ENCODE data around the gene CR1. TPM values are rescaled to one million over a fixed set of nuclear protein-coding genes. Genes with fewer than 3 reads are reported as not detected.
"Not testable (repeated sequence)": the region's sequence is repeated elsewhere in the genome, so short reads cannot be mapped to it uniquely, and the experiment has no call there.

The CR1 gene
- total and polyA plus RNA-seq, 2 of the 4 experiments (the other 2 are of a cell fraction) = not detected

DNA sequence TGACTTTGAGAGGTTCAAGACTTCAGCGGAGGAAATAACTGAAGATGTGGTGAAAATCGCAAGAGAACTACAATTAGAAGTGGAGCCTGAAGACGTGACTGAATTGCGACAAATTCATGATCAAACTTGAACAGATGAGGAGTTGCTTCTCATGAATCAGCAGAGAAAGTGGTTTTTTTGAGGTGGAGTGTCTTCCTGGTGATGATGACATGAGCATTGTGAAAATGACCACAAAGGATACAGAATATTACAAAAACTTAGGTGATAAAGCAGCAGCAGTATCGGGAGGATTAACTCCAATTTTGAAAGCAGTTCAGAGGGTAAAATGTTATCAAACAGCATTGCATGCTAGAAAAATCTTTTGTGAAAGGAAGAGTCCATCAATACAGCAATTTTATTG lies 76.0 kb downstream of the CR1 start:
- H2BK5ac ChIP-seq (ENCODE audit: low read depth, low read length, poor library complexity, severe bottlenecking); H2AK9ac ChIP-seq (replicated peaks; ENCODE audit: low read depth, low read length, poor library complexity); H4K20me1 ChIP-seq (ENCODE audit: insufficient read depth, low read length); H3K36me3 ChIP-seq (ENCODE audit: control insufficient read depth, insufficient read depth, low read length); H3K9ac ChIP-seq (ENCODE audit: low read depth, low read length); H3K23ac ChIP-seq (ENCODE audit: low read depth, low read length); DNase-seq; intact Hi-C loops (cut with micrococcal nuclease); H3K4me1 ChIP-seq (ENCODE audit: control insufficient read depth, insufficient read depth, low read length); CTCF ChIA-PET; H2AK5ac ChIP-seq (ENCODE audit: low read depth, low read length); H3K79me1 ChIP-seq (ENCODE audit: low read depth in 1 of 2, low read length in 2 of 2); H4K91ac ChIP-seq (ENCODE audit: insufficient read depth, low read depth, low read length); H3K56ac ChIP-seq (ENCODE audit: extremely low read depth, insufficient read depth, low read length); ATAC-seq (ENCODE audit: low read depth); H3K9me1 ChIP-seq (ENCODE audit: insufficient read depth, low read length); H3K27me3 ChIP-seq (ENCODE audit: control insufficient read depth, insufficient read depth, low read length); BruUV-seq (replicated peaks); dilution Hi-C loops (cut with HindIII; ENCODE audit: low sequenced_read_pairs, unreplicated experiment); H3K4me2 ChIP-seq (ENCODE audit: low read depth, low read length); H3K14ac ChIP-seq (replicated peaks; ENCODE audit: low read depth, low read length); H4K8ac ChIP-seq (ENCODE audit: low read depth in 2 of 2, low read length in 2 of 2); H3K4ac ChIP-seq (ENCODE audit: low read depth, low read length); H2AFZ ChIP-seq (replicated peaks; ENCODE audit: low read length, poor library complexity); H3K18ac ChIP-seq (ENCODE audit: low read depth, low read length); H3K4me3 ChIP-seq (ENCODE audit: insufficient read depth, low read depth, low read length); H4K5ac ChIP-seq (ENCODE audit: low read depth, low read length); H2BK15ac ChIP-seq (ENCODE audit: low read depth, low read length); H3K9me3 ChIP-seq (ENCODE audit: control insufficient read depth, insufficient read depth, low read length); POLR2A ChIA-PET (ENCODE audit: unreplicated experiment); H2BK20ac ChIP-seq (ENCODE audit: low read depth, low read length); H3K27ac ChIP-seq (ENCODE audit: insufficient read depth, low read length); H2BK120ac ChIP-seq (ENCODE audit: low read depth, low read length); in situ Hi-C loops (cut with MboI; ENCODE audit: low sequenced_read_pairs): not testable (repeated sequence)
- WGBS, 2 experiments (ENCODE audit: extremely low coverage in 2 of 2, insufficient read length in 1 of 2) = no CpG with 5 or more reads among the region's 5 CpGs

GRCh38 chr1:207573074-207573473 lies 77.1 kb downstream of the CR1 start:
- H3K27ac ChIP-seq (ENCODE audit: insufficient read depth, low read length); H3K56ac ChIP-seq (ENCODE audit: extremely low read depth, insufficient read depth, low read length); intact Hi-C loops (cut with micrococcal nuclease); H3K14ac ChIP-seq (replicated peaks; ENCODE audit: low read depth, low read length); H2BK15ac ChIP-seq (ENCODE audit: low read depth, low read length); POLR2A ChIA-PET (ENCODE audit: unreplicated experiment); H4K5ac ChIP-seq (ENCODE audit: low read depth, low read length); BruUV-seq (replicated peaks); ATAC-seq (ENCODE audit: low read depth); H3K4ac ChIP-seq (ENCODE audit: low read depth, low read length); H3K9me3 ChIP-seq (ENCODE audit: control insufficient read depth, insufficient read depth, low read length); H2AFZ ChIP-seq (replicated peaks; ENCODE audit: low read length, poor library complexity); H3K79me1 ChIP-seq (ENCODE audit: low read depth in 1 of 2, low read length in 2 of 2); H3K9me1 ChIP-seq (ENCODE audit: insufficient read depth, low read length); H2BK20ac ChIP-seq (ENCODE audit: low read depth, low read length); H2BK120ac ChIP-seq (ENCODE audit: low read depth, low read length); H3K23ac ChIP-seq (ENCODE audit: low read depth, low read length); H4K20me1 ChIP-seq (ENCODE audit: insufficient read depth, low read length); H3K9ac ChIP-seq (ENCODE audit: low read depth, low read length); H3K4me2 ChIP-seq (ENCODE audit: low read depth, low read length); DNase-seq; H3K18ac ChIP-seq (ENCODE audit: low read depth, low read length); H3K27me3 ChIP-seq (ENCODE audit: control insufficient read depth, insufficient read depth, low read length); H3K4me3 ChIP-seq (ENCODE audit: insufficient read depth, low read depth, low read length); H4K8ac ChIP-seq (ENCODE audit: low read depth in 2 of 2, low read length in 2 of 2); H3K4me1 ChIP-seq (ENCODE audit: control insufficient read depth, insufficient read depth, low read length); in situ Hi-C loops (cut with MboI; ENCODE audit: low sequenced_read_pairs); H3K36me3 ChIP-seq (ENCODE audit: control insufficient read depth, insufficient read depth, low read length); dilution Hi-C loops (cut with HindIII; ENCODE audit: low sequenced_read_pairs, unreplicated experiment); H4K91ac ChIP-seq (ENCODE audit: insufficient read depth, low read depth, low read length); CTCF ChIA-PET; H2BK5ac ChIP-seq (ENCODE audit: low read depth, low read length, poor library complexity, severe bottlenecking); H2AK9ac ChIP-seq (replicated peaks; ENCODE audit: low read depth, low read length, poor library complexity); H2AK5ac ChIP-seq (ENCODE audit: low read depth, low read length): not testable (repeated sequence)
- WGBS, 2 experiments (ENCODE audit: extremely low coverage in 2 of 2, insufficient read length in 1 of 2) = no CpG with 5 or more reads among the region's 5 CpGs

Measured in IMR-90 (cell line).